ENCODE results near the gene ELMO1.

The ELMO1 gene

GRCh38 chr7:37435156-37435855 is 13.4 kb downstream of the ELMO1 start:
- DNase-seq (ENCODE audit: low spot score): no peak
- Histone ChIP-seq H3K27ac (no peak overlapping the region), H3K4me3 (no peak overlapping the region)
- TF ChIP-seq CTCF (IDR thresholded peaks at IDR 0.05): no peak

- no peak for DNase-seq (ENCODE audit: low spot score)
- no peak overlapping the region for H3K27ac ChIP-seq
- TF ChIP-seq CTCF (IDR thresholded peaks at IDR 0.05): no peak
- H3K4me3 ChIP-seq: no peak overlapping the region
Observed at GRCh38 chr7:37434529-37434928, 14.1 kb downstream of the ELMO1 start.

GRCh38 chr7:37433166-37433565 is 15.5 kb downstream of the ELMO1 start:
- DNase-seq (ENCODE audit: low spot score): no peak
- H3K4me3 ChIP-seq: no peak overlapping the region
- H3K27ac ChIP-seq: no peak overlapping the region
- TF ChIP-seq CTCF (IDR thresholded peaks at IDR 0.05): no peak

DNA sequence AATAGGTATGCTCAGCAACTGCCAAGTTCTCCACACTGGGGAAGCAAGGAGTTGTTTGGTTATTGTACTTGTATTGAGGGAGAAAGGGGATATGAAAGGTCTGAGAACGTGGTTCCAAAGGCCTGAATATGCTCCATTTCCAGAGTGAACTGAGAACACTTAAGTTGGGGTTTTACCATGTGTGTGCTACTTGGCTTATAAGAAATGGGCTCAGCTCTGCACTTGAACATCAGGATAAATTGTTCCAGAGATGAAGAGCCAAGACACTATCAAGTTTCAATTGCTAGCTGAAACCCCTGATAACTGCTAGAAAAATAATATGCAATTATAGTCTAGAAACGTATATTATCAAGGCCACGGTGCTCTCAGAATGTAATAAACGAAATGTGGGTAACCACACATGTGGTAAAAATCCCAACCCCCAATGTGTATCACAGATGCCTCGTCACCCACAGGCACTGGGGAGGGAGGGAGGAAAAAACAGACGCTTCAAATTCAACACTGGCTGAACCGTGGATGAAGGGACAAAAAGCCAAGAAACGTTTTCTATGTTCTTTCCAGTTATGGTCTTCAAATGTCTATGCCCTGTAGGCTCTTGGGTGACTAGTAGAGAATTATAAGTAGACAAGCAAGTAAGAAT is 16.3 kb downstream of the ELMO1 start:
- Histone ChIP-seq H3K27ac (no peak overlapping the region), H3K4me3 (no peak overlapping the region)
- no peak for TF ChIP-seq CTCF (IDR thresholded peaks at IDR 0.05)
- no peak for DNase-seq (ENCODE audit: low spot score)

GRCh38 chr7:37431413-37431812 is 17.3 kb downstream of the ELMO1 start:
- no peak overlapping the region for H3K27ac ChIP-seq
- H3K4me3 ChIP-seq: no peak overlapping the region
- DNase-seq (ENCODE audit: low spot score): no peak
- TF ChIP-seq CTCF (IDR thresholded peaks at IDR 0.05): no peak

DNA sequence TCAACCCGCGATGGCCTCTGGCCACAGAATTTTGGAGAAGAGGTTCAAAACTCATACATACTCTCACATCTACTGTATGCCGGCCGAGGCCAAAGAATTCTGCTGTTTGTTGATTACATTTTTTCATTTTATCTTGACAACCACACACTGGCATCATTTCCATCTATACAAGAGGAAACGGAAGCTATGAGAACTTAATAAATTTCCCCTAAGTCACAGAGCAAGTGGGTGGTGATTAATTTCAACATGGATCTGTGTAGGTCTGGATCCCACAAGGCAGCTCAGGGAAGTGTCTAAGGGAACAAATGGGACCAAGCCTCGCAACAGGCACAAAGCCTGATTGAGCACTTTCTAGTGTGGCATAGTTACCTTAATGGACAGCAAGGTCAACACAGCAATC is 18.0 kb downstream of the ELMO1 start:
- TF ChIP-seq CTCF (IDR thresholded peaks at IDR 0.05): no peak
- H3K4me3 ChIP-seq: no peak overlapping the region
- no peak overlapping the region for H3K27ac ChIP-seq
- DNase-seq (ENCODE audit: low spot score): no peak

DNA sequence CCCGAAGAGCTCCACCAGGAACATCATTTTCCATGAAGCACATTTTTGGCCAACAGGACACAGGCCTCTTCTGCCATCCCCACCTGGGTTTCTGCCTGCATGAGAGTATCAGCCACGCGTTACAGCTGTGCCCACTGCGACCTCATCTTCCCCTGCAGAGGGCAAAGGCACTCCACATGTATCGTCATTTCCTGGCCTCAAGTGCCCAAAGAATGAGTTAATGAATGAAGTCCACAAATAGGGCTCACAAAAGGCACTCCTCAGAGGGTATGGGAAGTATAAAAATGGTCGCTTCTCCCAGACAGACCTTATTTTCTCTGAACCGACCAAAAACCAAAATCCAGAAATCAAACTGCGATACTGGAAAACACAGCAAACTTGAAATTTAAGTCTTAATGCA is 18.5 kb downstream of the ELMO1 start:
- Histone ChIP-seq H3K4me3 (no peak overlapping the region), H3K27ac (no peak overlapping the region)
- no peak for TF ChIP-seq CTCF (IDR thresholded peaks at IDR 0.05)
- DNase-seq (ENCODE audit: low spot score): no peak
